Mesangial cell (primary cell): ENCODE results near the gene OR14A2. TPM values are rescaled to one million over a fixed set of nuclear protein-coding genes. Genes with fewer than 3 reads are reported as not detected.

ENCODE experiments used
- total RNA-seq: library from RNA; depleted of rRNA; stranded (reverse); fragments of >200 nt; gene quantifications from 2 replicates; pipeline ENCODE4 v1.2.3, GENCODE V29; 2015

The OR14A2 gene
- not detected in 2 replicates for total RNA-seq

DNA sequence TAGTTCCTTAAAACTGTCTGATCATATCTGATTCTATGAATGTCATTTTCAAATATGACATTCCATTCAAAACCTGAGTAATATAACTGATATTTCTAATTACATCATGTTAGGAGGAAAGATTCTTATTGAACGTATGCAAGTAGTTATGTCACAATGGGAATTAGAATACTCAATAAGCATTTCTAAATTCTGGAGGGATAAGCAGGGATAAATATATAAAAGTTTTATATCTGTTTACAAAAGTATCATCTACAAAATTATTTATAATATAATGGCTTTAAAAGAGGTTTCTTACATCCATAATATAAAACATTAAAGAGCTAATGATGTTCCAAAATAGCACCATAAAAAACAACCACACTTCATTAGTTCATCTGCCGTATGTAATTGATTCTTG is at the start of gene OR14A2:
TSS of gene OR14A2 (minus strand) at position 101 of the 400 bp plus-strand sequence.

DNA sequence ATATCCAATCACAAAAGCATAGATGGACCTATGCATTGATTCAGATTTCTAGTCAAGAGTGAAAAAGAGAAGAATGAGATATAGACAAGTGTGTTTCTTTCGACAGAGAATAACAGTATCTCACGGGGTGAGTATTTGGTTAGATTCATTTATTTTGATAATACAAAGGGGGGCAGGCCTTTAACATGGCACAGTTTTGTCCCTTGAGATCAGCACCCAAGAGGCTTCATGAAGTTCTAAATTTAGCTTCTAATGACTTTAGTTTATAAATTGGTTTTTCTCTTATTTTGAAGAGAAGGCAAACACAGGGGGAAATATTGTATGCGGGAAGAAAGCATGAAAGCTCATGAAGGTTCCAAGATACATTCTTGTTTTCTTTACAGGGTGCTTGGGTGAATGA is 12.5 kb upstream of the OR14A2 start, which contains the start of gene OR1C1:
TSS of gene OR1C1 (minus strand) at position 101 of the 400 bp plus-strand sequence. CDS start 2,150 bp downstream, outside the sequence.

DNA sequence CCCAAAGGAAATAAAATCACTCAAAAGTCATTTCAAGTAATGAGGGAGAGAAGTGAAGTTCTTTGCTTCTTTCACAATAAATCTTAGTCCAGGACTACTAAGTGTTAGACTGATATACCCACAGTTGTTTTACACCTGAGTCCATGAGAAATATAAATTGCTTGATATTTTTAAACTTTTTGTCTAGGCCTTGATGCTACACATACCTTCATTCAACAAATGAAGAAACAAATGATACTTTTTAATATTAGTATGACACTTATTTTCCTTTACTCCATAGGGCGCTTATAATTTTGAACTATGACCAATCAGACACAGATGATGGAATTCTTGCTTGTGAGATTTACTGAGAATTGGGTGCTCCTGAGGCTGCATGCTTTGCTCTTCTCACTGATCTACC is 9.6 kb downstream of the OR14A2 start, which contains the start of gene OR14K1:
TSS of gene OR14K1 (plus strand) at position 301 of the 400 bp plus-strand sequence. CDS start at position 301, 0 bp downstream.

DNA sequence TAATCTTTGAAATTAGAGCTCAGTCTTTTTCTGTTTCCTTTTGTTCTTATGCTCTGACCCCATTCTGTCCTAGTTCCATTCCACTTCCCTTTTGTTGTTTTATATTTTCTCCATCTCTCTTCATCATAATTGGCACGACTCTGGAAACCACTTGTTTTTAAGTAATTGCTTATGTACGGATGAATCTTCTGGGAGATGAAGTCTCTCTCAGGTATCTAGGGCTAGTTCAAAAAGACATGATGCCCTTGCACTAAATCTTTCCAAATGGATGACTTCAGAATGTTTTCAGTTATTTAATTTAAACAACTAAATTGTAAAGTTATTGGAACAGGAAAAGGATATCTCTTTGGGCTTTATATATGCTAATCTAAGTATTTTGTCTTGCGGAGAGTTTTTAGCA is 31.4 kb downstream of the OR14A2 start, which contains the start of gene OR6F1:
TSS of gene OR6F1 (minus strand) at position 101 of the 400 bp plus-strand sequence. CDS start 3,891 bp downstream, outside the sequence.

DNA sequence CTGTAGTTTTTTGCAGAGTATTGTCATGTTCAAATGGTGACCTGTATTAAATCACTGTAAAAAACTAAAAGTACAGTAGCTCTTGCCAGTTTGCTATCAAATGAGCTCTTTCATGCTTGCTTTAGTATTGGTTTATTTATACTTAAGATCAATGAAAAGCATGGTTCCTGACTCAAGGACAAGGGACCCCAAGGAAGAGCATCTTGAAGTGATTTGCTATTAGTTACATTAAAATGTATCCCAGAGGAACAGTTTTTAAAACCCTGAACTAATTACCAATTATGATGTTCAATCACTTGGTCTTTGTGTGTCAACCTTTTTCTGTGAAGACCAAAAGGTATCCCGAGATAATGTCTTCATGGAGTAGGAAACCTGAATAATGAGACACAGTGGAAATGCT is 68.3 kb downstream of the OR14A2 start, which contains the start of gene OR13G1:
TSS of gene OR13G1 (minus strand) at position 101 of the 400 bp plus-strand sequence. CDS start 6,698 bp downstream, outside the sequence.

Other genes with a start within 250 kb of the OR14A2 start
- gene OR2C3, start 211.7 kb downstream of the OR14A2 start, total RNA-seq: under 0.01 TPM in 1 of 2 replicates, not detected in the other
- not detected in 2 replicates for gene GCSAML, start 199.0 kb downstream of the OR14A2 start, total RNA-seq
- gene OR2G2, start 159.8 kb downstream of the OR14A2 start, total RNA-seq: not detected in 2 replicates
- gene OR2G3, start 142.6 kb downstream of the OR14A2 start, total RNA-seq: not detected in 2 replicates
- gene OR13G1, start 68.4 kb downstream of the OR14A2 start, total RNA-seq: not detected in 2 replicates
- gene OR6F1, start 31.5 kb downstream of the OR14A2 start, total RNA-seq: not detected in 2 replicates
- not detected in 2 replicates for gene OR14K1, start 9.5 kb downstream of the OR14A2 start, total RNA-seq
- not detected in 2 replicates for gene OR1C1, start 12.4 kb upstream of the OR14A2 start, total RNA-seq
- not detected in 2 replicates for gene OR14A16, start 76.0 kb upstream of the OR14A2 start, total RNA-seq
- not detected in 2 replicates for gene OR11L1, start 93.8 kb upstream of the OR14A2 start, total RNA-seq
- 4.1 and 4.4 TPM in 2 replicates for gene TRIM58, start 109.0 kb upstream of the OR14A2 start, total RNA-seq
- gene OR2W3, start 147.4 kb upstream of the OR14A2 start, total RNA-seq: 1.1 and 4.2 TPM in 2 replicates
- gene OR2T8, start 172.1 kb upstream of the OR14A2 start, total RNA-seq: not detected in 2 replicates
- gene OR2AJ1, start 176.7 kb upstream of the OR14A2 start, total RNA-seq: 0.13 TPM in 1 of 2 replicates, not detected in the other
- not detected in 2 replicates for gene OR2L8, start 200.7 kb upstream of the OR14A2 start, total RNA-seq
- gene OR2AK2, start 217.1 kb upstream of the OR14A2 start, total RNA-seq: not detected in 2 replicates